T-helper 2 cell (primary cell): ENCODE measurements around the gene BMP8B.
"Not testable (repeated sequence)": the region's sequence is repeated elsewhere in the genome, so short reads cannot be mapped to it uniquely, and the experiment has no call there.

Source experiments
- DNase-seq, 5 experiments: peaks; one replicate each; pipeline versions ENCODE4 v3.0.0 to v3.0.0-alpha.2; 2012 to 2022

BMP8B gene

DNA sequence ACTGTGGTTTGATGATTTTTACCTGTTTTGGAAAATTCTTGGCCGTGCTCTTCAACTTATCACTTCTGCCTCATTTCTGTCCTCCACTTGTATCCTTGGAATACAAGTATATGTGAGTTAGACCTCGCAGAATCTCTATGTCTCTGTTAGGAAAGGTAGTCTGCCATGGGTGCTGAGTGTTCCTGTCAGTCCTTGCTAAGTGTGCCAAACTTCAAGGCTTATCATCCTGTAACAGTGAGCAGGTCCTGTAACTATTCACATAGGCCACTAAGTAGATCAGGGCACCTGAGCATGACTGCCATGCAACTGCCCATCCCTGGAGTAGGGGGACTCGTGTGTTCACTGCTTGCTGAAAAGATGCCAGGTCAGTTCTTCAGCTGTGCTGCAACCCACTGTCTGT is 24.2 kb upstream of the BMP8B start:
- DNase-seq = no peak

DNA sequence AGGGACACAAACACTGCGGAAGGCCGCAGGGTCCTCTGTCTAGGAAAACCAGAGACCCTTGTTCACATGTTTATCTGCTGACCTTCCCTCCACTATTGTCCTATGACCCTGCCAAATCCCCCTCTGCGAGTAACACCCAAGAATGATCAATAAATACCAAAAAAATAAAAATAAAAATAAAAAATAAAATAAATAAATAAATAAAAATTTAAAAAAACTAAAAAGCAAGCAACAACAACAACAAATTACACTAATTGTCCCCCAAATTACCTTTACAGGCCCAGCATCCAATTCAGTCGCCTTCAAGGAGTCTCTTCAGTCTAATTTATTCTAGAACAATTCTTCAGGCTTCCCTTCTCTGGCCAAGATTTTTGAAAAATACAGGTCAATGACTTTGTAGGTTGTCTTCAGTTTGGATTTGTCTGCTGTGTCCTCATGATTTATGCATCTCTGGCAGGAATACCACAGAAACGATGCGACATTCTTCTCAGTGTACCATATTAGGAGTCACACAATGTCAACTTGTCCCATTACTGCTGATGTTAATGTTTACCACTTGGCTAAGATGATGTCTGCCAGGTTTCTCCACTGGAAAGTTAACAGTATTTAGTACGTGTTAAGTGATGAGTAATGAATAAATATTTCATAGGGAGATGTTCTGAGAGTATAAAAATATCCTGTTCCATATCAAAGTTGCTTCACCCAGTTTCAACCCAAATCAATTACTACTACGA is 20.3 kb upstream of the BMP8B start:
- no peak for DNase-seq

DNA sequence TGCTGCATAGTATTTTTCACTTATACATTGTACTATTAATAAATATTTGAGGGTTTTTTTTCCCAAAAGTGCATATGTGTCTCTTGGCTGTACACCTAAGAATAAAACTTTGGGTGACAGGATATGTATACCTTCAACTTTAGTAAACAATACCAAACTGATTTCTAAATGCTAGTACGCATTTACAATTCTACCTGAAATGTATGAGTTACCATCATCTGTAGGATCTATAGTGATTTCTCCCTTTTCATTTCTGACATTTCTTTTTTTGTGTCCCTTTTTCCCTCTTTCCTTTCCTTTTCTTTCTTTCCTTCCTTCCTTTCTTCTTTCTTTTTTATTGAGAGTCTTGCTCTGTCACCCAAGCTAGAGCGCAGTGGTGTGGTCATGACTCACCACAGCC is 16.7 kb upstream of the BMP8B start:
- no peak for DNase-seq

DNA sequence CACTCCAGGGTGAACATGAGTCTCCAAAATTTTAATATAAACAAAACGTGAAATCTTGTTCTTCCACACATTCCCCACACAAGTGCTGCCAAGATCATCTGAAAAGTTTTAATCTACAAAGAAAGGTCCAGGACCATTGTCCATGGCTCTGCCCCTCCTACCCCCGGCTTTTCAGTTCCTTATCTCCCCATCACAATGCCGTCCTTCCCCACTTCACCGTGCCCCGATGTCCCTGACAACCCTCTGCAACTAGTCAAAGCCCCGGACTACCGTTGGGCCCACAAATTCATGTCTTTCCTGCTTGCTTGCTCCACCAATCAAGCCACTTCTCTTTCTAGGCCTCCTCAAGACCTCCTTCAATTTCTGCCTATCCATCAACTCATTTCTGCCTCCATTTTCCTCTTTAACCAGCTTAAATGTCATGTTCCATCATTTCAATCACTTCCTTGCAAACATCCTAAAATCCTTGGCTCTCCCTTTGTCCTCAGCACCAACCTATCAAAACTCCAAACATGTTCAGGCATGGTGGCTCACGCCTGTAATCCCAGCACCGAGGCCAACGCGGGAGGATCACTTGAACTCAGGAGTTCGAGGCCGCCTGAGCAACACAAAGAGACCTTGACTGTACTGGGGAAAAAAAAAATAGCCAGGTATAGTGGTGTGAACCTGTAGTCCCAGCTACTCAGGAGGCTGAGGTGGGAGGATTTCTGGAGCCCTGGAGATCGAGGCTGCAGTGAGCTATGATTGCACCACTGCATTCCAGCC is 14.0 kb upstream of the BMP8B start:
- DNase-seq = no peak

DNA sequence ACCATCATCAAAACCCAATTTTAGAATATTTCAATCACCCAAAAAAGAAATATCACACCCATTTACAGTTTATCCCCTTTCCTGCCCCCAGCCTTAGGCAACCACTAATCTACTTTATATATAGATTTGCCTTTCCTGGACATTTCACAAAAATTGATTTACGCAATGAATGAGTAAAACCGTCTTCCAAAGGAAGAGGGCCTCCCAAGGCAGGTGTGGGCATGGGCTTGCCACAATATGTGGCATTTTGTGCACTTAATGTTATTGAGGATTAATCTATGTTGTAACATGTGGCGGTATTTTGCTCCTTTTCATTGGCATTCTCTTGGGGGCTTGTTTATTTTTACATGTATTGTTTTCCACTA is 11.8 kb upstream of the BMP8B start:
- no peak for DNase-seq

DNA sequence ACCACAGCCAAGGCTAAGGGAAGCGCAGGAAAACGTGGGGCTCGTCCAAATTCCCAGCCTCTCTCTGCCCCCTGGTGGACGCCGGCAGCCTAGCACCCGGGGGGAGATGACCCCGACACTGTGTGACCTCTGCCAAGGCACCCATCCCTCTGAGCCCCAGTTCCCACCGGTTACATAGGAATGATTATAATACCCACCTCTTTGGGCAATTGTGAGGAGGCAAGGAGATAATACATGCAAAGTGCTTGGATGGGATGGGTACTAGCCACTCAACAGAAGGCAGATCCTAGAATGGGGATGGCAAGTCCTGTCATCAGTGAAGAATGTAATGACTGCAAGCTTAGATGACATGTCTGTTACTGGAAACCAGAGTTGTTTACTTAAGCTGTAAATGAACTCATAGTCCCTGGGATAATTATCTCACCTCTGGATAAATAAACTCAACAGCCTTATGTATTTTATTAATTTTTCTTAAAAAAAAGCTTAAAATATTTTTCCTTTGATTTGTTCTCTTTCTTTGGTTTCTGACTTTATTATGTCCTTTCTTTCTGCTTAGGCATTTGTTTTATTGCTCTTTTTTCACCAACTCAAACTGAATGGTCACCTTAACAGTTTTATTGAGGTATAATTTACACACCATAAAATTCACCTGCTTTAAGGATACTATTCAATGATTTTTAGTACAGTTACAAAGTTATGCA is 11.3 kb upstream of the BMP8B start:
- DNase-seq = peak; percentile 44 to 56 (median 51)

DNA sequence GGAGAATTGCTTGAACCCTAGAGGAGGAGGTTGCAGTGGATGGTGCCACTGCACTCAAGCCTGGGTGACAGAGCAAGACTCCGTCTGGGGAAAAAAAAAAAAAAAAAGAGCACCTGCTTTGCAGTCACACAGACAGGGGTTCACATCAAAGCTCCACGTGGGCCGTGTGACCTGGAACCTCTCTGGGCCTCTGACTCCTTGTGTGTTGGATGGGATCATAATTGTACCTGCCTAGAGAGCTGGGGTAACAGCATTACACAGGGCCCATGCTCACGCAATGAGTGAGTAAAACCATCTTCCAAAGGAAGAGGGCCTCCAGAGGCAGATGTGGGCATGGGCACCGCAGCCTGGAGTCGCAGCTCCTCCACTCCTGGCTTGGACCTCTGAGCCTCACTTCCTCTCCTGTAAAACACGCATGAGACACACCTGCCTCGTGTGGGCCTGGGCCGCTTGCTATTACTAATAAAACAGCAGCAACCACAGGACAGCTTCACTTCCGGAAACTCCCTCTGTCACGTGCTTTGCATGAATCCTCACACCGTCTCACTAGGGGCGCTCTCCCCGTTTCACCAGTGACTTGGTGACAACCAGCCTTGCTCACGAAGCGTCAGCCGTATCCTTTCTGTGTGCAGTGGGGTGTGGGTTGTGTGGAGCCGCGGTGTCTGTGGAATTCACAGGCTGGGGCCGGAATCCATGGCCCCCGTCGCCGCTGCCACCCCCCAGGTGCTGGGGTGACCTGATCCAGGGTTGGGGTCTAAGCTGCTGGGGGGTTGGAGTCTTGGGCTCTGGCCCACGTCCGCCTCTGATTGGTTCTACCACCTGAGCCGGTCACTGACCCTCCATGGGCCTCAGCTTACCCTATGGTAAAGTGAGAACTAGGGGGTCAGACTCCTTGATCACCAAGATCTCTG is 10.4 kb upstream of the BMP8B start:
- peak; percentile 53 to 96 (median 82) for DNase-seq

DNA sequence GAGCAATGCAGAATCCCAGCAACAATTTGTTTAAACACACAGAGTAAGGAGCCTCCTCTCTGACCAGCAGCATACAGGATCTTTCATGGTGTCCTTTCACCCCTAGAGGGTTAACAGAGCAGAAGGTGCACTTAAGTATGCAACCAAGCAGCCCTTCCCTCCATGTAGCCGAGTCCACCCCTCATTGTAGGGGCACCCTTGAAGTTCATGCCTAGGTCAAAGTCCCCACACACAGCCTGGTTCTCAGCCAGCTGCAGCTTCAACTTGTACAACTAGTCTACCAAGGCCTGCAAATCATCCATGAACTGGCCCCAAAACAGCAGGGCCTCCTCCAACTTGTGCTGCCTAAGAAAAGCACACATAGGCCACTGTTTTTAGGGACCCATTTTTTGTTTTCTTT is 7.0 kb upstream of the BMP8B start:
- no peak for DNase-seq

DNA sequence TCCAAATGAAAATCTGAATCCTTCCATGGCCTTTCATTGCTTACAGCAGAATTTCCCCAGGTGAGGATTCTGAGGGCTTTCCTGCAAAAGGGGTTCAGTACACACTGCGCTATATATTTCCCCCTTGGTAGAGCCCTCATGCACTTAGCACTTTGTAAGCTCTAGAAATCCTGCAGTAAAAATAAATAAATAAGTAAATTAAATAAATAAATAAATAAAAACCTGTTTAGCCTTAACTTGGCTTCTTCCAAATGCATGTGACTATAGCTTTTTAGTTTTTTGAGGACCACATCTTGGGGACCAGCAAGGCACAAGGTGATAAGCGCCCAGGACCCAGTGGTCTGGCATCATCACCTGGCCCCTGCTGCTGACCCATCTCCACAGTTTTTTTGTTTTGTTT is 3.2 kb upstream of the BMP8B start:
- DNase-seq = no peak

DNA sequence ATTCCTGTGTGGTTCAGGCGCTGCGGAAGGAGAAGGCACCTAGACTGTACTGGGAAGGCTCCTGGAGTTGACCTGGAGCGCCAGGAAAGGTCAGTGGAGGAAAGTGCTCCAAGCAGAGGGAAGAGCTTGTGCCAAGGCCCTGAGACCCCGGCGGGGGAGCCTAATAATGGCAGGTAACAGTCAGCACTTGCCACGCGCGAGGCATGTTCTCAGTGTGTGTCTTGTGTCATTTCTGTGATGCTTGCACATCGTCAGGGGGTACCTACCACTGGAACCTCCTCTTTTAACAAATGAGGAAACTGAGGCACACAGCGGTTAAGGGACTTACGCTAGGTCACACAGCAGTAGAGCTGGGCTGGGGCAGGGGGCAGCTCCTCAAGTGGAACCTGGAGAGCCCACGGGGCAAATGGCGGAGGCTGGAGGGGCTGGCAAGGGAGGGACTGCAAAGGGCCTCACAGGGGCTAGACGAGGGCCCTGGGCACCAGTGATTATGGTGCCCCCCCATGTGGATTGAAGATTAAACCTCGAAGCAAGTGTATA is 976 bp upstream of the BMP8B start:
- DNase-seq = no peak

DNA sequence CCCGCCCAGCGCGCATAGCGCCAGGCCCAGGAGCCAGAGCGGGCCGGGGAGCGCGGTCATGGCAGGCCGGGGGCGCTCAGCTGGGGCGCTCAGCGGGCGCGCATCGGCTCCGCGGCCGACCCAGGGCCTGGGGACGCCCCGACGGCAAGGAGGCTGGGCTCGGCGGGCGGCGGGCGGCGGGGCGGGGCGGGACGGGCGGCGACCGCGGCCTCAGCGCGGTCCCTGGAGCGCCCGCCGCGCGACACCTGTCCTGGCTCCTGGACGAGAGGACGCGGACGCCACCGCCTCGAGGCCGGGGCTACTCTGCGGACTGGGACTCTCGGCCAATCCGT is 273 bp downstream of the BMP8B start:
- DNase-seq = peak in 1 of 5 experiments; percentile 28

DNA sequence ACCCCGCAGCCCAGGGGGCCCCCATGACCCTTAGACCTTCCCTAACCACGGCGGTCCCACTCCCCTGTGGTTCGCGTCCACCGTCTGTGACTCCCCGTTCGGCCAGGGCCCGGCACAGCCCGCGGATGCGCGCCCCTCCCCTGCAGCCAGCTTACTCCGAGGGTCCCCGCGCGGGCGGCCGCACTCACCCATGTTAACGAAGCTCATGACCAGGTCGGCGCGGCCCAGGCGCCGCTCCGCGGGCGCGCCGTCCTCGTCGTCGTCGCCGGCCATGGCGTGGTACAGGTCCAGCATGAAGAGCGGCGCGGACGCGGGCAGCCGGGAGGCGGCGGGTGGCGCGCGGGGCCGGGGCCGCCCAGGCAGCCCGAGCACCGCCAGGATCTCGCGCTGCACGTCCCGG is 701 bp downstream of the BMP8B start:
- not testable (repeated sequence) for DNase-seq

DNA sequence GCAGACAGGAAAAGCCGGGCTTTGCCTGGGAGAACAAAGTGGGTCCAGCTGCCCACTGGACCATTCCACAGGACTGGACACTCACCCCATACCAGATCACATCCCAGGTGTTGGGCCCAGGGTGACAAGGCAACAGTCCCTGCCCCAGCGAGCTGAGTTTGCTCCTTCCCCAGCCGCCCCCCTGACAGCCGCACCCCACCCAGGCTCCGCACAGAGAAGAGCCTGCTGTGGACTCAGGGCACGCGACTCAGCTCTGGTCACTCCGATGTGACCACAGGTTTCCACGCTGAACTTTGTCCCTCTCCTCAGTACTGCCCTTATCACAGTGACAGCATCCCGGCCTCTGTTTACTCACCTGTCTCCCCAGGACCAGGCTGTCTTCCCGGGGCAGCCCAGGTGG is 1.2 kb downstream of the BMP8B start:
- DNase-seq = no peak

DNA sequence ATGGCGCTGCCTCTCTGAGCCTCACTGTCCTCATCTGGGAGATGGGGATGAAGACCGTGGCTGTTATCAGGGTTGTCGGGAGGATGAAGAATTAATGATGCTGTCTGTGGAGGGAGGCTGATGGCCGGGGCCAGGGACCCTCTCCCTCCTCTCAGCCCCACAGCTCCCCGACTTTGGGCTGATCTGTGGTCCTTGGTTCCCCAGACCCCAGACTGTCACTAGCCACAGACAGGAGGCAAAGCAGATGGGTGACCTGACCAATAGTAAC is 1.6 kb downstream of the BMP8B start:
- not testable (repeated sequence) for DNase-seq

DNA sequence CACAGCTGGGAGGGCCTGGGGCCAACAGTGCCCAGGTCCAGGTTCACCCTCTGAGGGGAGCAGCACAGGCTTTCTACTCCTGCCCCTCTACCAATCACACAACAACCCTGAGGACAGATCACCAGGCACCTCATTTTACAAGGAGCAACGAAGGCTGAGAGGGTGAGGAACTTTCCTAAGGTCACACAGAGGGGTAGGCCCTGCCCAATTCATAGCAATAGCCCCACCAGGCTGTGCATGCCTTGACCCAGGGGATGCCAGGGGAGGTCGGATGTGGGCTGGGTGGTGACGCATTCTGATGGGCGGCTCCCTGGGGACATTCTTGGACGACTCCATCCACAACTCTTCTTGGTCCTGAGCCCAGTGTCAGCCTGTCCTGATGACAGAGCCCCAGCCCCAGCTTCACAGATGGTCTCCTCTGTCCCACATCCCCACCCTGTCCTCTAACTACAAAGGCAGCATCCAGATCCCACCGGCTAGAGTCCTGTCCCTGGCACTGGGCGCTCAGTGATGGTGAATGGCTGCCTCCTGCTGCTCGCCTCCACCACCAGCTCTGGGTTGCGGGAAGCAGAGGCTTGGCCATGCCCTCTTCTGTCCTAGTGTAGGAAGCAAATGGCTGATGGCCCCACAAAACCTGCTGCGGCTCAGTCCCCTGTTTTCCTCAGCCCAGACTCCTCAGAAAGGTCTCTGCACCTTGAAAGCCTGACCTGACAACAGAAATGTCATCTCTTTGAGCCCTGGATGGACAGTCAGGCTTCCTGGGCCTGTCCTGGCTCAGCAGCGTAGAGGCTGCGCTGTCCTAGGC is 2.2 kb downstream of the BMP8B start:
- DNase-seq = not testable (repeated sequence)

DNA sequence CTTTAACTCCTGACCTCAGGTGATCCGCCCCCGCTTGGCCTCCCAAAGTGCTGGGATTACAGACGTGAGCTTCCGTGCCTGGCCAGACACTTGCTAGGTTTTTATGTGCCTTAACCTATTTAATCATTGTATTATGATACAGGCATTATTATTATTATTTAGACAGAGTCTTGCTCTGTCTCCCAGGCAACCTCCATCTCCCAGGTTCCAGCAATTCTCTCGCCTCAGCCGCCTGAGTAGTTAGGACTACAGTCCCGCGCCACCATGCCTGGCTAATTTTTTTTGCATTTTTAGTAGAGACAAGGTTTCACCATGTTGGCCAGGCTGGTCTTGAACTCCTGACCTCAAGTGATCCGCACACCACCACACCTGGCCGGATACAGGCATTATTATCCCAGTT is 6.0 kb downstream of the BMP8B start:
- not testable (repeated sequence) for DNase-seq

DNA sequence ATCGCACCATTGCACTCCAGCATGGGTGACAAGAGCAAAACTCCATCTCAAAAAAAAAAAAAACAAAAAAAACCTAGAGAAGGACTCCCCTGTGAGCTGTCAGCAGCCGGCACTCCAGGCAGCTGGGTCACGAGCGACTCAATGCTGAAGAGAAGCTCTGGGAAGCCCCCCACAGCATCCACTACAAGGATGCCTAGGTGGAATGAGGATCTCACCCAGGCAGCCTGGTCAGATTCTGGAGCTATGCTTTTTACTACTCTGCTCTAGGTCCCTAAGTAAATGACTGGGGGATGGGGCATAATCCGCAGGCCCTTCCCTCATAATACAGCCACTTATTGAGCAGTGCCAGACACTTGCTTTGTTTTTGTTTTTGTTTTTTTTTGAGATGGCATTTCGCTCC is 6.6 kb downstream of the BMP8B start:
- no peak for DNase-seq

DNA sequence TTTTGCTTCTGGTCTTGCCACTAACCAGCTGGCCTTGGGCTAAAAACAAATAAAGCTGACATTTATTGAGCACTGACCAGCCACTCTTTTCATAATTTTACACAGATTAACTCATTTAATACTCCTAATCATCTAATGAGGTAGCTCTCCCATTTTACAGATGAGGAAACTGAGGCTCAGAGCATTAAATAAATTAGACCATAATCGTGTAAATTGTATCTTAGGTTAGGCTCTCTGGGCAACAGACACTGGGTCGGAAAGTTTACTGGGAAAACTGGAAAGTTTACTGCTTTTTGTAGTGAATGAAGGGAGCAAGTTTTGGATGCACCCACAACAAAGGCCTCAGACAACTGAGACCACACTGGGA is 7.3 kb downstream of the BMP8B start:
- DNase-seq = no peak

DNA sequence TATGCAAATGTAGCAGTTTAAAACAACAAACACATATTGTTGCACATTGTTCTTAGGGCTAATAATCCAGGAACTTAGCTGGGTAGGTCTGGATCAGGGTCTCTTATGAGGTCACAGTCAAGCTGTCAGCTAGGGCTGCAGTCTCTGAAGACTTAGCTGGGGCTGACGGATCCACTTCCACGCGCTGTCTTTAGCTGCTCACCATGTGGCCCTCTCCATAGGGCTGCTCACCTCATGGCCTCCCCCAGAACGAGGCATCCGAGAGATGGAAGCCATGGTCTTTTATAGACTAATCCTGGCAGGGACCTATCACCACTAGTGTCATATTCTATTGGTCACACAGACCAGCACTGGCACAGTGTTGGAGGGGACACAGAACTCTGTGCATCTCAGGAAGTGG is 8.8 kb downstream of the BMP8B start:
- no peak for DNase-seq

DNA sequence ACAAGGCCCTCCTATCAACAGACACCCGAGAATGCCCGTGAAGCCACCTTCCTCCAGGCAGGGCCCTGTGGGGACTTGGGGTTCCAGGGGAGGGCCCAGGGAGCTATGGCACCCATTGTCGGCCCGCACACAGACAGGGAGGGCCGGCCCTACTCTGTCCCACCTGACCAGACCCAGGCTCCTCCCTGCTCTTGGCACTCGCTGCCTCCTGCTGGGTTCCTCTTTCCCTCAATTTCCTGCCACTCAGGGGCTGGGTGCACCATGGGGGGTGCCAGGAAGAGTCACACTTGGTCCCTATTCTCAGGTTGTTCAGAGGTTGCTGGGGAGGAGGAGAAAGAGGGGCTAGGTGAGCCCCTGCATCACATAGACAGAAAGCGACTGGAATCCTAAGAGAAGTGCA is 9.5 kb downstream of the BMP8B start:
- DNase-seq = no peak

DNA sequence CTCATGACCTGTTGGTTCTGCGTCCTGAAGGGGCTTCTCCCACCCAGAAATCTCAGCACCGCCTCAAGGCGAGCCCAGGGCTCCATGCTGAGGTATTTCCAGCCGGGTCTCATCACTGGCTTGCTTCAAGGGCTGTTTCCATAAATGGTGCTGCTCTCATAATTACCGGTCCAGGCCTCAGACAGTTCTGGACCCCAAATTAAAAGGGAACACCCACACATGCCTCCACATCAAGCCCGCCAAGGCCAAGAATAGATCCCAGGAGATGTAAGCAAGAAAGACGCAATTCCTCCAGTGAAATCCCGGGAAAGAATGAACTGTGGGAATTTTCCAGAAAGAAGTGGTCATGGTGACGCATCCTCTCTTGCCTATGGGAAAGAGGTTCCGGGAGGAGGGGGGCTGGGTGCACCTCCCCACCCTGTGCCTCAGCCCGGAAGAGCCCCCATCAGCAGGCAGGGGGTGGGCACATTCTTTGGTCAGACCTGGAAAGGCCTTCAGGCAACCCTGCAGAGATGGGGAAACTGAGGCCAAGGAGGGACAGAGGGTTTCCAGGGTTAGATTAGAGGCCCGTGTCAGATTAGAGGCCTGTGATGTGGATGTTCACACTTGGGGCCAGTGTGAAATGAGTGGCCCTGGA is 10.1 kb downstream of the BMP8B start:
- DNase-seq = not testable (repeated sequence)

DNA sequence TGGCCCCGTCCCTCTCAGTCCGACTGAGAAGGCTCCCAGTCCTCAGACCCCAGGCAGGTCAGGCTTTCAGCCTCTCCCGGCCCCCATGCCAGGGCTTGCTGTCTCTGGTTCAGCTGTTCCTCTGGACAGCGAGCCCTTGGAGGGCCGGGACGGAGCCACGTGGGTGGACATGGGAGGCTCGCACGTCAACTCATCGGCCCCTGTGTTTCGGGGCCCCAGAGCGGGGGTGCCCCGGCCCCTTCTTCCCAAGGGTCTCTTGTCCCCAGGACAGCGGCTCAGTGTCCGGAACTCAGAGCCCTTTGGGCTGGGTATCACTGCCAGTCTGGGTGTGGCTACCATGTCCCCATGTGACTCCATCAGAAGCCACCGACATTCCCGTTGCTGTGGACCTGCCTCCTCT is 10.8 kb downstream of the BMP8B start:
- not testable (repeated sequence) for DNase-seq
